Coronary artery (tissue), 2 donors: ENCODE results near the gene ZCCHC7.

ENCODE experiments used
- DNase-seq: peaks from one replicate; pipeline ENCODE4 v3.0.0-alpha.2; 2017; ENCODE audit warnings: low spot score
- H3K27ac ChIP-seq, 2 donors: fragments of 200-600 bp; sonication (generic); one replicate each; pipeline ENCODE4 v1.5.1; 2016 to 2019
- H3K4me3 ChIP-seq: fragments of 200-600 bp; sonication (generic); 2 replicates; pipeline ENCODE4 v1.5.1; 2016; ENCODE audit warnings: mild to moderate bottlenecking, moderate library complexity
- TF ChIP-seq, protein P1 (sequence below): fragments of 200-600 bp; sonication (generic); IDR thresholded peaks from one replicate; pipeline ENCODE4 v1.5.1; 2019; ENCODE audit warnings: antibody characterized with exemption

The ZCCHC7 gene

DNA sequence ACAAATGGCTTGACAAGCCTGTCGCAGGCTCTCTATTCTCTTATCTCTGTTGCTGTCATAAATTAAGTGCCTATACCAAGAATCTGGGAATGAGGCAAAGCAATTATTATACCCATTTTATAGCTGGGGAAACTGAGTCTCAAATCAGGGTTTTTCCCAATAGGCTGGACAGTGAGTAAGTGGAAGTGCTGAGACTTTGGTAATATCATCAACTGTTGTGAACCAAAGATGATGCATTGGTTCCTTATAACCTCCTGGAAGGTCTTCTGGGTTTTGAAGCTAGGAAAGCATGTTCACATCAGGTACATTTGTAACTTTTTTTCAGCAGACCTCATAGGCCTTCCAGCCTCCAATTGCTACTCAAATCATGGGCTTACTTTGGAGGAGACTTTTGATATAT, 25.6 kb upstream of the ZCCHC7 start:
- TF ChIP-seq, protein P1, sequence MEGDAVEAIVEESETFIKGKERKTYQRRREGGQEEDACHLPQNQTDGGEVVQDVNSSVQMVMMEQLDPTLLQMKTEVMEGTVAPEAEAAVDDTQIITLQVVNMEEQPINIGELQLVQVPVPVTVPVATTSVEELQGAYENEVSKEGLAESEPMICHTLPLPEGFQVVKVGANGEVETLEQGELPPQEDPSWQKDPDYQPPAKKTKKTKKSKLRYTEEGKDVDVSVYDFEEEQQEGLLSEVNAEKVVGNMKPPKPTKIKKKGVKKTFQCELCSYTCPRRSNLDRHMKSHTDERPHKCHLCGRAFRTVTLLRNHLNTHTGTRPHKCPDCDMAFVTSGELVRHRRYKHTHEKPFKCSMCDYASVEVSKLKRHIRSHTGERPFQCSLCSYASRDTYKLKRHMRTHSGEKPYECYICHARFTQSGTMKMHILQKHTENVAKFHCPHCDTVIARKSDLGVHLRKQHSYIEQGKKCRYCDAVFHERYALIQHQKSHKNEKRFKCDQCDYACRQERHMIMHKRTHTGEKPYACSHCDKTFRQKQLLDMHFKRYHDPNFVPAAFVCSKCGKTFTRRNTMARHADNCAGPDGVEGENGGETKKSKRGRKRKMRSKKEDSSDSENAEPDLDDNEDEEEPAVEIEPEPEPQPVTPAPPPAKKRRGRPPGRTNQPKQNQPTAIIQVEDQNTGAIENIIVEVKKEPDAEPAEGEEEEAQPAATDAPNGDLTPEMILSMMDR = no peak

DNA sequence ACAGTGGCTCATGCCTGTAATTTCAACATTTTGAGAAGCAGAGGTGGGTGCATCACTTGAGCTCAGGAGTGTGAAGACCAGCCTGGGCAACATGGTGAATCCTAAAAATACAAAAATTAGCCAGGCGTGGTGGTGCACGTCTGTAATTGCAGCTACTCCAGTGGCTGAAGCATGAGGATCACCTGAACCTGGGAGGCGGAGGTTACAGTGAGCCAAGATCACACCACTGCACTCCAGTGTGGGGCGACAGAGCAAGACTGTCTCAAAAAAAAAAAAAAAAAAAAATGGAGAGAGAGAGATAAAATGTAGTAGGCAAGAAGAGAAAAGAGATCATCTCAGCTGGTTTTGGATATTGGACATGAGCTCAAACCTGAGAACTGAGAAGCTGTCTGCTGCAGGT, 23.7 kb upstream of the ZCCHC7 start:
- Histone ChIP-seq H3K27ac (no peak overlapping the region), H3K4me3 (no peak overlapping the region)
- TF ChIP-seq, protein P1 = no peak
- DNase-seq = no peak

More for the DNA sequence above, 25.6 kb upstream of the ZCCHC7 start:
- H3K27ac ChIP-seq = no peak overlapping the region
- no peak for DNase-seq
- H3K4me3 ChIP-seq = no peak overlapping the region

DNA sequence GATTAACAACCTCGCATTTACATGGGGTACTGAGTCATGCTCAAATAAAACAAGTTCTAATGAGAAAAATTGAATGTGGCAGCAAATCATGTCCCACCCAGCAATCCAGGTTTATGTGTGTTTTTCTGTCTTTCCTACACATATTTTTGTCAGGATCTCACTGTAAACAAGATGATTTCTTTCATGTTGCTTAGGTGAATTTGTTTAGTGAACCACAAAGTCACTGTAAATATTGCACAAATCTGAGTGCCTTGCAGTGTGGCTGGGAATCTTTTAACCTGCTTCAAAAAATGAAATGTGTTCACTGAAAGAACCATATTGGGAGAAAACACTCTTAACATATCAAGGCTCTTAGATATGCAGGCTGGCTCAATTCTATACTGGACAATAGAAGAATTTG, 23.1 kb upstream of the ZCCHC7 start:
- no peak overlapping the region for H3K27ac ChIP-seq
- H3K4me3 ChIP-seq = no peak overlapping the region
- TF ChIP-seq, protein P1 = no peak
- no peak for DNase-seq

DNA sequence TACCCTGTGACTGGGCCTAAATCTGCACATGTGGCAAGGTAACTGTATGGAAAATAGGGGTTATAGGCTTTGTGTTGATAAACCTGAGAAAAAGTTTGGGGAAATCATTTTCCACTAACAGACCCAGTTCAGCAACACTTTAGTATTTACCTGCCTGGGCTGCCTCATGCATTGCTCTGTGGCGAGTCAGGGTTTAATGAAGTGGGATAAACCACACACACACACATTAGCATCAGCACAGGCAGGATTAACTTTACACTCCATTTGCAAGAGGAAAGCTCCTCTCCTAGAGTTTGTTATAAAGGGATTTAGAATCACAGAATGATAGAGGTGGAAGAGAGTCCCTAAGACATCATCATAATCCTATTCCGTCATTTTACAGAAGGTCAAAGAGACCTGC, 20.0 kb upstream of the ZCCHC7 start:
- H3K27ac ChIP-seq = no peak overlapping the region
- no peak overlapping the region for H3K4me3 ChIP-seq
- TF ChIP-seq, protein P1 = no peak
- DNase-seq = no peak

DNA sequence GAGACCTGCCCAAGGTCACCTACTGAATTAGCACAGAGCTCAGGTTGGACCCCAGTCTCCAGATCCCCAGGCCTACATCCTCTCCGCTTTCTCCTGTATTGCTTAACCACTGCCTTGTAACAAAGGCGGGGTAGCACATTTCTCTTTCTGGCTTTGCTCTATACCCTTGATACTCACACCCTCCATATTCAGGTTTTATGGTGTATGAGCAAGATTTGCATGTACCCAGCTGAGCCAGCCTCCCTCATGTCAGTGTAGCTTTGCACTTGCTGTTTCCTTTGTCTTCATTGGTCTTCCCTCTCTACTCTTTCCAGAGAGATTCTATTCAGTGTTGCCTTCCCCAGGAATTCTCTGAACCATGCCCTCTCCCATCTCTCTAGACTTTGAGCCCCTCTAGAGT, 19.6 kb upstream of the ZCCHC7 start:
- H3K27ac ChIP-seq = no peak overlapping the region
- no peak for DNase-seq
- TF ChIP-seq, protein P1 = no peak
- no peak overlapping the region for H3K4me3 ChIP-seq

DNA sequence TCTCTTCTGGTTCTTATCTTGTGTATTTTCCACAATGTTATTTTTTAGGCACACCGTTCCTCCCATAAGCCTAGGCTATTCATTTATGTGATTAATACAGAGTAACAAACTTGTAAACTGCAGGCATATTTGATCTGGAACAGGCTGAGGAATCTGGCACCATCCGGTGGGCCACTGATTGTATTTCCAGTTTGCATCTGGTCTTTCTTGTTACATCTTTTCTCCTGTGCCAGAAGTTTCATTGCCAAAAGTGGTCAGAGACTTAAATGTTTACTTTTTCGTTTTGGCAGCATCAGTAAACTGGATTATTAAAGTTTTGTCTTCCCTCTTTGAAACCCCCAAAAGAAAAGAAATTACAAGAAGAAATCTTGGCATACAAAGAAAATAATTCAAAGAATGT, 17.9 kb upstream of the ZCCHC7 start:
- no peak for DNase-seq
- Histone ChIP-seq H3K27ac (no peak overlapping the region), H3K4me3 (no peak overlapping the region)
- TF ChIP-seq, protein P1 = no peak

DNA sequence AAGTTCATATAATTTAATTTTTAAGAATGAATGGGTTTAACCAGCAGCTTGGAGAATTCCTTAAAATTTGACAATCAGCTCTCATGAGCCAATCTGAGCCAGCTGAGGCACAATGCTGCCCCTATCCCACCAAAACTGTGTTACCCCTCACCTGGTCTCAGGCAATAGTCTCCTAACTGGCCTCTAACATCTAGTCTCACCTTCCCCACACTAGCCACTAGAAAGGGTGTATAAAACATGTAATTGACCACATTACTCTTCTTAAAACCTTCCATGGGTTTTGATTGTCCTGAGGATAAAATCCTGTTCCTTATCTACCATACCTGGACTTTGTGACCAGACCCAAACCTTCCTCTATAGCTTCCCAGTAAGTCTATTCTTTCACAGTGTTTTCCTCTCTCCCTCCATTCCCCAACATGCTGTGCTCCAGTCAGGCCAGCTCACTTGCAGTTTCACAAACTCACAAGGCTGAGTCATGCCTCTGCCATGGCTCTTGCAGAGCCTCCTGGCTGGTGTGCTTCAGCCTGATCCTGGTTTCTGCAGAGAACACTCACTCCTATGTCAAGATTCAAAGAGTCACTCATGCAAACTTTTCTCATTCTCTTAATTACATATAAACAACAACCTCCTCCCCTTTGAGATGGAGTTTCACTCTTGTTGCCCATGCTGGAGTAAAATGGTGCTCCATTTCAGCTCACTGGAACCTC, 16.0 kb upstream of the ZCCHC7 start:
- no peak overlapping the region for H3K27ac ChIP-seq
- H3K4me3 ChIP-seq = no peak overlapping the region
- TF ChIP-seq, protein P1 = no peak
- no peak for DNase-seq
